ENCODE measurements around the gene ENPP3. TPM values are rescaled to one million over a fixed set of nuclear protein-coding genes. Genes with fewer than 3 reads are reported as not detected.

Gene ENPP3
- total RNA-seq, 2 experiments from 2014 or later, result 0.82 to 0.86 TPM

DNA sequence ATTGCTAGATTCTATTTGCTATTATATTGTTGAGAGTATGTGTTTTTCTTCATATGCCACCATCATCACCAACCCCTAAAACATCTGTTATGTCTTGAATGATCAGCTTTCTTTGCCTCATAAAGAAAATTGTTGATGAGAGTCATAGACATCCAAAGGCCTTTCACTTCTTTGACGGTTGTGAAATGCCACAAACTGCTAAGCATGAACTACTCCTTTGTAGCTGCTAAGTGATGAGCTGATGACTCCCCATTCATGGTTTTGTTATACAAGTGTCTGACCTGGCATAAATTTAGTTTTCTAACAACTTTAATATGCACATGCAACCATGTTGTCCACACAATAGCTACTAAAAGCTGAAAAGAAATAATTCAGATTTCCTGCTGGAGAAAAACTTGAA is 8.4 kb upstream of the ENPP3 start:
- POLR2A ChIA-PET, result interaction anchor here (1.0 to 1.4 kb wide), 2 partner anchors 11 to 429 kb away, joined by 3 to 6 read pairs; no protein-coding TSS in a partner anchor

DNA sequence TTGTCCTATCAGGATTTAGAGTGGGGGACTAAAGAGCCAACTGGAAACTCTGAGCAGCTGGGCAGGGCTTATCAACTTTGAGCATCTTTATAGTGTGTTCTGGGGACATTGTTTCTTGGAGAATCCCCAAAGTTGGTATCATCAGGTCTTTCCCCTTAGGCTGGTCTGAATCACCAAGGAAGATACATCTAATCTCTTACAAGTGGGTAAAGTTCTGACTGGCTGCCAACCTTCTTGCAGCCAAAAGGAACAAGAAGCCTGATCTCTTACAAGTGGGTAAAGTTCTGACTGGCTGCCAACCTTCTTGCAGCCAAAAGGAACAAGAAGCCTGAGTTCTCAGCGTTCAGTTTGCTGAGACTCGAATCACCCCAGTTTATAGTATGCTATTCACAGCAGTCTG is 7.5 kb upstream of the ENPP3 start:
- Mint-ChIP-seq H3K27ac (peak overlapping the region; percentile 18), H3K36me3 (peaks cover 7% of the 10 kb centered on the region), H3K4me3 (no peak overlapping the region), H3K4me1 (ENCODE audit: low read depth) (peaks cover 37% of the 10 kb centered on the region), H3K27me3 (no peaks in the 10 kb centered on the region), H3K9me3 (no peaks in the 10 kb centered on the region)
- intact Hi-C loops (cut with micrococcal nuclease), result loop anchor here (2.0 to 10.0 kb wide), 6 partner anchors 178 to 1183 kb away; partner anchors contain the start of genes ENPP1, EPB41L2 and RPS12
- POLR2A ChIA-PET, result interaction anchor here (0.5 to 1.0 kb wide), 2 partner anchors 34 to 430 kb away, joined by 3 read pairs; no protein-coding TSS in a partner anchor
- peak; percentile 34 for DNase-seq
- CTCF ChIA-PET, result interaction anchor here (1.1 to 4.6 kb wide), 7 partner anchors 9 to 745 kb away, joined by 4 to 55 read pairs (median 6); partner anchors contain the start of gene ENPP3

More for the DNA sequence above, 8.4 kb upstream of the ENPP3 start:
- DNase-seq, result no peak
- Mint-ChIP-seq H3K27me3 (no peaks in the 10 kb centered on the region), H3K4me3 (peak overlapping the region; percentile 99), H3K4me1 (ENCODE audit: low read depth) (peaks cover 37% of the 10 kb centered on the region), H3K9me3 (no peaks in the 10 kb centered on the region), H3K36me3 (peaks cover 9% of the 10 kb centered on the region), H3K27ac (peak overlapping the region; percentile 46)
- intact Hi-C loops (cut with micrococcal nuclease), result loop anchor here (1.0 to 10.0 kb wide), 11 partner anchors 12 to 1184 kb away; partner anchors contain the start of genes ENPP1, EPB41L2 and RPS12
- CTCF ChIA-PET, result interaction anchor here (0.5 to 4.6 kb wide), 38 partner anchors 9 to 743 kb away, joined by 3 to 55 read pairs (median 6); partner anchors contain the start of gene ENPP3

DNA sequence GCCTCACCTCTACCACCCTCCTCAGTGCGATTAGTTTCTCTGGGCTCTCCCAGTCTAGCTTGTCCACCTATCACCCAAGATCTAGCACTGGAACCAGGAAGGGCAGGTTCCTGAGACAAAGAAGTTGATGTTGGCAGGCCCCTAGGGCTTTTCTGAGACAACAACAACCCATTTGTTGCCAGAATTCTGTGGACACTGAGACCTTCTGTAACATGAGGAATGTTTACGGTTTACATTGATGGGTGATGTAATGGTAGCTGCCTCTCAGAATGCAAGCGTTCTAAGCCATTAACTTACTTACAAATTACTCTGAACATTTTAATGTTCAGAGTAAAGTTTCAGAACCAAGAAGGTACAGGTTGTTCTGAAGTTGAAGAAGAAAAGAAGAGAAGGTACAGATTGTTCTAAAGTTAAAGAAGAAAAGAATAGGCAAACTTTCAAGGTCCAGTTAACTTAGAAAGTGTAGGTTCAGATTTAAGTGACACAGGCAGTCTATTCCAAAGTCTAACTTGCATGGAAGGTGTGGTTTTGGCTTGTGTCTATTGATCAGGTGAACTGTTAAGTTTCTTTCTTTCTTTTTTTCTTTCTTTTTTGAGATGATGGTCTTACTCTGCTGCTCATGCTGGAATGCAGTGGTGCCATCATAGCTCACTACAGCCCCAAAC is 5.3 kb upstream of the ENPP3 start:
- DNase-seq, result no peak
- no peaks in the 10 kb centered on the region for H3K27me3 Mint-ChIP-seq
- peaks cover 7% of the 10 kb centered on the region for H3K36me3 Mint-ChIP-seq
- H3K9me3 Mint-ChIP-seq, result no peaks in the 10 kb centered on the region
- ChIA-PET POLR2A (no interaction called here), CTCF (no interaction called here)
- H3K4me1 Mint-ChIP-seq (ENCODE audit: low read depth), result peaks cover 26% of the 10 kb centered on the region
- H3K4me3 Mint-ChIP-seq, result no peak overlapping the region
- intact Hi-C loops (cut with micrococcal nuclease), result no loop called here
- H3K27ac Mint-ChIP-seq, result no peak overlapping the region

DNA sequence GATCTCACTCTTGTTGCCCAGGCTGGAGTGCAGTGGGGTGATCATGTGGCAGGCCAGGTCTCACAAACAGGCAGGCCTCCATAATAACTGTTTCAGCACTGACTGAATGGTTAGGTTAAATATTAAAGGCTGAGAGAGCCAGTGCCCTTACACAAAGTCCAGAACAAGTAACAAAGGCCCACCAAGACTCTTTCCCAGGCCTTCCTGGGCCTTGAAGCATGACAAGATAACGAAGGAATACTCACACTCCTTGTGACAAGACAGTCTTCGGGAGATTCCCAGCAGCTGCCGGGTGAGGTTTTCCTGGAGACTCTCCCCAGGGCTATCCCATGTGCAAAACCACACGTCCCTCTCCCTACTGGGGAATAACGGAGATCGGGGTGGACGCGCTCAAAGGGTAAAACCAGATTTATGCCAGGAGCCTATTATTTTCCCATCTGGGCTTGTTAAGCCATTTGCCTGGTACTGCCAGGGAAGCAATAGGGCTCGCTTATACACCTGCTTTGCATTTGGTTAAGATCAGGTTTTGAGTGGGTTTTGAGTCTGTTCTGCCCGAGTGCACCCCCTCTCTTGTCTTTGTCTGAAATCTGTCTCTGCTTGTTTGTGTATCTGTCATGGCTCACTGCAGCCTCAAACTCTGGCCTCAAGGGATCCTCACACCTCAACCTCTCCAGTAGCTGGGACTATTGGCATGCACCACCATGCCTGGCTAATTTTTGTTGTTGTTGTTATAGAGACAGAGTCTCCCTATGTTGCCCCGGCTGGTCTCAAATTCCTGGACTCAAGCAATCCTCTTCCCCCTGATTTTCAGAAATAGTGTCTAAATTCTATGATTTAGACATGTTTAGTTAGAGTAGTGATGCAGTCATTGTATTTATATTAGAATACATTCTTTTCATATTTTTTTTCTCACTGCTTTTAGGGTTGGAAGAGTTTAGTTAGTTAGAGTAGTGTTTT is 1.4 kb upstream of the ENPP3 start:
- ChIA-PET POLR2A (no interaction called here), CTCF (interaction anchor here (0.7 to 4.9 kb wide), 2 partner anchors 7 to 51 kb away, joined by 3 to 55 read pairs; partner anchors contain the start of gene MED23)
- H3K27ac Mint-ChIP-seq, result no peak overlapping the region
- DNase-seq, result no peak
- intact Hi-C loops (cut with micrococcal nuclease), result no loop called here
- H3K36me3 Mint-ChIP-seq, result no peaks in the 10 kb centered on the region
- no peak overlapping the region for H3K4me3 Mint-ChIP-seq
- no peaks in the 10 kb centered on the region for H3K9me3 Mint-ChIP-seq
- H3K27me3 Mint-ChIP-seq, result no peaks in the 10 kb centered on the region
- peaks cover 1% of the 10 kb centered on the region for H3K4me1 Mint-ChIP-seq (ENCODE audit: low read depth)

DNA sequence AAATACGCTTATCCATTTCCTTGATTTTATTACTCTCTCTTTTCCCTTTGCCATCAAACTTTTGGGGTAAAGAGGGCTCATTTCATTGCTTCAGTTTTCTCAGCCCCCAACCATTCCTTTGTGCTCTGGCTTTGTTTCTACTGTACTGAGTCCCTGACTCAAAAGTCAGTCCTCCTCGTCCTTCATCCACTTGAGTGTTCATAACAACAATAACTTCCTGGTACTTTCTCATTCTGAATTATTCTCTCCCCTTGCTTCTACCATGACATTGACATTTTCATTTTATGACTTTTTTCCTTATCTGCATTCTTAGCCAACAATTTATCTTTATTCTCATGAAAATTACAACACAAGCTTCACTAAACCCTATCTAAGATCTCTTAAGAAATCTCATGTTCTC is 911 bp downstream of the ENPP3 start:
- H3K36me3 Mint-ChIP-seq, result no peaks in the 10 kb centered on the region
- POLR2A ChIA-PET, result no interaction called here
- intact Hi-C loops (cut with micrococcal nuclease), result no loop called here

DNA sequence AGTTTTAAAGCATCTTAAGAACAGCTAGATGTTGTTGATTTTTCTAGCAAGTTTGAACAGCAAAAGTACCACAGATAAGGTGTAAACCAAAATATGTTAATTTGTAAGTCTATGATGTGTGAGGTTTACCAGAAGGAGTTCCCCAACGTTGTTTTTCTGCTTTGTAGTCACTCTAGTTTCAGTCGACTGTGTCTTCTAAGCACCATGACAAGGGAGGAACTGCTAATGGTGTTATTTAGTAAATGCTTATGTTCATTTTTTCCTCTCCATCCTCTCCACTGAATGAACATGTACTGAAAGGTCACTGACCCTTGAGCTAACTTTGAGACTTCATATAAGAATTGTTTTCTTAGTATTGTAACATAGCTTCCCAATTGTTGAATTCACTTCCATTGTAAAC is 3.0 kb downstream of the ENPP3 start:
- H3K27ac Mint-ChIP-seq, result no peak overlapping the region
- intact Hi-C loops (cut with micrococcal nuclease), result loop anchor here (1.0 kb wide), 2 partner anchors 12 to 48 kb away; partner anchors contain the start of gene MED23
- ChIA-PET POLR2A (interaction anchor here (1.2 kb wide), 1 partner anchor 12 kb away, joined by 6 read pairs; the partner anchor contains the start of gene MED23), CTCF (interaction anchor here (0.9 to 4.9 kb wide), 5 partner anchors 11 to 440 kb away, joined by 3 to 55 read pairs (median 4); partner anchors contain the start of gene MED23)
- H3K36me3 Mint-ChIP-seq, result no peaks in the 10 kb centered on the region
- H3K4me3 Mint-ChIP-seq, result no peak overlapping the region
- peaks cover 1% of the 10 kb centered on the region for H3K4me1 Mint-ChIP-seq (ENCODE audit: low read depth)
- DNase-seq, result no peak
- no peaks in the 10 kb centered on the region for H3K27me3 Mint-ChIP-seq
- no peaks in the 10 kb centered on the region for H3K9me3 Mint-ChIP-seq

More for the DNA sequence above, 911 bp downstream of the ENPP3 start:
- Mint-ChIP-seq H3K4me1 (ENCODE audit: low read depth) (peaks cover 1% of the 10 kb centered on the region), H3K27me3 (no peaks in the 10 kb centered on the region), H3K27ac (no peak overlapping the region), H3K9me3 (no peaks in the 10 kb centered on the region), H3K4me3 (no peak overlapping the region)
- CTCF ChIA-PET, result interaction anchor here (4.9 kb wide), 1 partner anchor 9 kb away, joined by 55 read pairs; the partner anchor contains the start of gene MED23
- no peak for DNase-seq

DNA sequence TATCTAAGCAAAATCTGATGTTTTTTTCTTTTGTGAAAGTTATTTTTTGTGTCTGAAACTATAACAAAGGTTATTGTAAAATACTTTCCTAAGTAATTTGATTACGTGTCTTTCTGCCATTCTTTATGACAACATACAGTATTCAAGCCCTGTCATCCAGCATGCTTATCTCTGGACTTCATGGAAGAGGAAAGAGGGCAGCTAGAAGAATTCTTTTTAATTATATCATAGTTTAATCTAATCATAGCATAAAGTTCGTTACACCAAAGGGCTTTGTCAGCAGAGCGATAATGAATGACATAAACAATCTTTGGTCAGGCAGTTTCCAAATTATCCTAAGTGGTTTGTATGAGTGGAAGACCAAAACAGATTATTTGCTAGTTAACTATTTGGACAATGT is 3.5 kb downstream of the ENPP3 start:
- ChIA-PET CTCF (interaction anchor here (0.9 to 4.9 kb wide), 4 partner anchors 12 to 441 kb away, joined by 3 to 55 read pairs (median 4); partner anchors contain the start of gene MED23), POLR2A (interaction anchor here (1.2 kb wide), 1 partner anchor 13 kb away, joined by 6 read pairs; the partner anchor contains the start of gene MED23)
- Mint-ChIP-seq H3K27ac (no peak overlapping the region), H3K9me3 (no peaks in the 10 kb centered on the region), H3K36me3 (no peaks in the 10 kb centered on the region), H3K4me1 (ENCODE audit: low read depth) (peaks cover 1% of the 10 kb centered on the region), H3K4me3 (no peak overlapping the region), H3K27me3 (no peaks in the 10 kb centered on the region)
- intact Hi-C loops (cut with micrococcal nuclease), result loop anchor here (1.0 kb wide), 2 partner anchors 12 to 48 kb away; partner anchors contain the start of gene MED23
- no peak for DNase-seq

DNA sequence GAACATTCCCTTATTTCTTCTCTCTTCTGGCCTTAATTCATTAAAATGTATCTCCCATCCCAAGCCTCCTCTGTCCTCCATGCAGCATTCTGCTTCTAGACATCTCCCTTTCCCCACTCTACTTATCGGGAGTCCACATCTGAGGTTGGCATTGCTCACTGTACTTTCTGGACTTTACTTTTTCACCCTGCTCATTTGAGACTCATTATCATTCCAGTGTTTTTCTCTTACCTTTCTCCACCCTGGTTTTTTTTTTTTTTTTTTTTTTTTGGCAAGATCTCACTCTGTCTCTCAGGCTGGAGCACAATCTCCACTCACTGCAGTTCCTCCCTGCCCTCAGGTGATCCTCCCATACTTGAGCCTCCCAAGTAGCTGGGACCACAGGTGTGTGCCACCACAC is 4.5 kb downstream of the ENPP3 start:
- DNase-seq, result no peak
- Mint-ChIP-seq H3K4me3 (no peak overlapping the region), H3K36me3 (no peaks in the 10 kb centered on the region), H3K9me3 (no peaks in the 10 kb centered on the region), H3K4me1 (ENCODE audit: low read depth) (peaks cover 1% of the 10 kb centered on the region), H3K27ac (no peak overlapping the region), H3K27me3 (no peaks in the 10 kb centered on the region)
- POLR2A ChIA-PET, result no interaction called here
- intact Hi-C loops (cut with micrococcal nuclease), result no loop called here
- CTCF ChIA-PET, result interaction anchor here (1.0 kb wide), 1 partner anchor 14 kb away, joined by 3 read pairs; the partner anchor contains the start of gene MED23

DNA sequence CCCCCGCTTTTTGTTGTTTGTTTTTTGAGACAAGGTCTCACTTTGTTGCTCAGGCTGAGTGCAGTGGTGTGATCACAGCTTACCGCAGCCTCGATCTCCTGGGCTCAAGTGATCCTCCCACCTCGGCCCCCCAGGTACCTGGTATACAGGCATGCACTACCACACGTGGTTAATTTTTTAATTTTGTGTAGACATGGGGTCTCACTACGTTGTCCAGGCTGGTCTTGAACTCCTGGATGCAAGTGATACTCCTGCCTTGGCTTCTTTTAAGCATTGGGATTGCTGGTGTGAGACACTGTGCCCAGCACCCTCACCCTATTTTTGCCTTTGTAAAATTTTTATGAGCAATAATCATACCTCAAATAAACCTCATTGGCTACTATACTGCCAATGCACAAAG is 5.5 kb downstream of the ENPP3 start:
- Mint-ChIP-seq H3K36me3 (no peaks in the 10 kb centered on the region), H3K27me3 (no peaks in the 10 kb centered on the region), H3K4me3 (no peak overlapping the region), H3K4me1 (ENCODE audit: low read depth) (peaks cover 1% of the 10 kb centered on the region), H3K9me3 (no peaks in the 10 kb centered on the region), H3K27ac (no peak overlapping the region)
- ChIA-PET CTCF (no interaction called here), POLR2A (no interaction called here)
- no peak for DNase-seq
- intact Hi-C loops (cut with micrococcal nuclease), result no loop called here

DNA sequence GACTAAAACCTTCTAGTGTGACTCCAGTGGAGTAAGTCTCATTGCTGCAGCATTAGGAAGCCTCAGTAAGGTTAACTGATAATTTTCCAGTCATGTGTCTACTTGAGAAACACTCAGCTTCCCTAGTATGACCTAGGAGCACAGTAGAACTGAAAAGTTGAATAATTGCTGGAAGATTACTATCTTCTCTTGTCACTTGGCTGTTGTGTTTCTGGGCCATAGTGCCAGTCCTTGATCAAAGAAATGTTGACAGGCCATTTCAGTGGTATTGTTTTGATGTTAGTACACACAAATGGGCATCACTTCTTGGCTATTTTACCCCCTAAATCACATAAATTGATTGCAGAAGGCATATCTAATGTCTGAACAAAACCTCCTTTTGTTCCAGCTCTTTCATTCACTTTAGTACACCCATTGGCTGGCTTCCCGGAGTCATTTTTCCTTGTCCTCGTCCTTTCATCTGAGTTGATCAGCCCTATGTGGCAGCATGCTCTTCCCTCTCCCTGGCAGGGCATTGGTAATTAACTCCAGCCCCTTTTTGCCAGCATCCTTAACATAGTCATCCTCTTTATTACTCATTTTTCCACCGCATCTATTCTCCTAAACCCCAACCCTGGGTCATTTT is 6.0 kb downstream of the ENPP3 start:
- ChIA-PET POLR2A (no interaction called here), CTCF (no interaction called here)
- Mint-ChIP-seq H3K27ac (no peak overlapping the region), H3K9me3 (no peaks in the 10 kb centered on the region), H3K4me1 (ENCODE audit: low read depth) (peaks cover 1% of the 10 kb centered on the region), H3K27me3 (no peaks in the 10 kb centered on the region), H3K4me3 (no peak overlapping the region), H3K36me3 (no peaks in the 10 kb centered on the region)
- DNase-seq, result no peak
- intact Hi-C loops (cut with micrococcal nuclease), result no loop called here

DNA sequence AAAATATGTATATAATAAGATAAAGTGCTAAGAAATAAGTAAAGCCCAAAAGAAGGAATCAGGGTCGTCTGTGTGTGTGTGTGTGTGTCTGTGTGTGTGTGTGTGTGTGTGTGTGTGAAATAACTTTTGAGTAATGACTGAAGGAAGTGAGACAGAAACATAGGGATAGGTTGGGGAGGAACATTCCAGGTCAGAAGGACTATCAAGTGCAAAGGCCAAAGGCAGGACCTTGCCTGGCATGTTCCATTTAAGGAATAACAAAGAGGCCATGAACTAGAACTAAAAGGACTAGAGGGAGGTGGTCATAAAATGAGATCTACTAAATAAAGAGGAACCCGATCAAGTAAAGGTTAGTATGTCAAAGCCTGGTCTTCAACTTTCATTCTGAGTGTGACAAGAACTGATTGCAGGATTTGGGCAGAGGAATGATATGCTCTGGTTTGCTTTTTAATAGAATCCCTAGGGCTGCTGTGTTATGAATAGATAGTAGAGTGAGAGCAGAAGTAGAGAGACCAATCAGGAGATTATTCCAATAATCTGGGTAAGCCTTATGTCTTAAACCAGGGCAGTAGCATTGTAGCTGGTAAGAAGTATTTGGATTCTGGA is 6.9 kb downstream of the ENPP3 start:
- no peaks in the 10 kb centered on the region for H3K36me3 Mint-ChIP-seq
- ChIA-PET POLR2A (no interaction called here), CTCF (no interaction called here)
- no peaks in the 10 kb centered on the region for H3K9me3 Mint-ChIP-seq
- no peak overlapping the region for H3K27ac Mint-ChIP-seq
- DNase-seq, result no peak
- H3K27me3 Mint-ChIP-seq, result no peaks in the 10 kb centered on the region
- intact Hi-C loops (cut with micrococcal nuclease), result no loop called here
- no peak overlapping the region for H3K4me3 Mint-ChIP-seq
- H3K4me1 Mint-ChIP-seq (ENCODE audit: low read depth), result peaks cover 1% of the 10 kb centered on the region
